Hepatocyte (in vitro differentiated cells): ENCODE results near the gene PRDM10. TPM values are rescaled to one million over a fixed set of nuclear protein-coding genes. Genes with fewer than 3 reads are reported as not detected.

Experiments
- DNase-seq: peaks from one replicate; pipeline ENCODE4 v3.0.0-alpha.2; 2016; ENCODE audit warnings: low spot score
- H2AFZ ChIP-seq: fragments of 200-600 bp; sonication (generic); 2 replicates; pipeline ENCODE4 v1.6.0; 2016; ENCODE audit warnings: antibody characterized with exemption, mild to moderate bottlenecking
- H3K27ac ChIP-seq: fragments of 200-600 bp; sonication (generic); 2 replicates; pipeline ENCODE4 v1.5.1; 2016; ENCODE audit warnings: mild to moderate bottlenecking
- H3K27me3 ChIP-seq: fragments of 200-600 bp; sonication (generic); 2 replicates; pipeline ENCODE4 v1.6.1; 2016
- H3K36me3 ChIP-seq: fragments of 200-600 bp; sonication (generic); replicated peaks from 2 replicates; pipeline ENCODE4 v1.5.1; 2016; ENCODE audit warnings: low read depth; ENCODE audit not compliant: insufficient read depth
- H3K4me1 ChIP-seq: fragments of 200-600 bp; sonication (generic); 2 replicates; pipeline ENCODE4 v1.5.1; 2016; ENCODE audit warnings: mild to moderate bottlenecking, moderate library complexity; ENCODE audit not compliant: insufficient read depth
- H3K4me2 ChIP-seq: fragments of 200-600 bp; sonication (generic); 2 replicates; pipeline ENCODE4 v1.6.0; 2016
- H3K4me3 ChIP-seq: fragments of 200-600 bp; sonication (generic); 2 replicates; pipeline ENCODE4 v1.5.1; 2016; ENCODE audit warnings: mild to moderate bottlenecking
- H3K79me2 ChIP-seq: fragments of 200-600 bp; sonication (generic); 2 replicates; pipeline ENCODE4 v1.6.0; 2017; ENCODE audit warnings: mild to moderate bottlenecking
- H3K9me2 ChIP-seq: fragments of 200-600 bp; sonication (generic); replicated peaks from 2 replicates; pipeline ENCODE4 v1.6.0; 2017; ENCODE audit warnings: mild to moderate bottlenecking; ENCODE audit not compliant: insufficient read depth
- H3K9me3 ChIP-seq: fragments of 200-600 bp; sonication (generic); 2 replicates; pipeline ENCODE4 v1.5.1; 2016; ENCODE audit warnings: low read depth, mild to moderate bottlenecking
- H4K20me1 ChIP-seq: fragments of 200-600 bp; sonication (generic); 2 replicates; pipeline ENCODE4 v1.6.0; 2016; ENCODE audit warnings: mild to moderate bottlenecking; ENCODE audit not compliant: insufficient read depth, poor library complexity, severe bottlenecking
- CTCF ChIP-seq: fragments of 200-600 bp; sonication (generic); IDR thresholded peaks from 2 replicates; pipeline ENCODE4 v1.5.1; 2016; ENCODE audit warnings: antibody characterized with exemption, mild to moderate bottlenecking; ENCODE audit not compliant: poor library complexity
- EZH2 ChIP-seq: fragments of 200-600 bp; sonication (generic); IDR thresholded peaks from 2 replicates; pipeline ENCODE4 v1.6.1; 2016; ENCODE audit warnings: antibody characterized with exemption, mild to moderate bottlenecking, borderline replicate concordance
- EZH2phosphoT487 ChIP-seq: fragments of 200-600 bp; sonication (generic); IDR thresholded peaks from one replicate; pipeline ENCODE4 v1.6.1; 2018; ENCODE audit warnings: antibody characterized with exemption, mild to moderate bottlenecking, low read depth, moderate library complexity; ENCODE audit not compliant: unreplicated experiment, severe bottlenecking
- WGBS: methylation state at CpG from one replicate; pipeline ENCODE4 v1.1.6; 2016; ENCODE audit warnings: low lambda C conversion rate; ENCODE audit errors: missing lambda C conversion rate; 5-methylcytosine and 5-hydroxymethylcytosine counted together
- polyA plus RNA-seq: library from polyadenylated mRNA; unstranded; fragments of >200 nt; fragmentation: Nextera tagmentation; extraction: Ambion mirVana; gene quantifications from 2 replicates; pipeline ENCODE4 v1.2.1, GENCODE V29; 2016
- total RNA-seq: library from RNA; depleted of rRNA; stranded (reverse); fragments of >200 nt; gene quantifications from 2 replicates; pipeline ENCODE4 v1.2.3, GENCODE V29; 2014

The PRDM10 gene
- total and polyA plus RNA-seq, 2 experiments from 2014 or later, result 3.8 to 7.1 TPM

- TF ChIP-seq EZH2 (no peak), EZH2phosphoT487 (no peak), CTCF (no peak)
- no peaks in the 10 kb centered on the region for H3K4me1 ChIP-seq
- 82% methylated on average over 6 of the region's 6 CpGs for WGBS
- H4K20me1 ChIP-seq, result no peaks in the 10 kb centered on the region
- H3K9me3 ChIP-seq, result no peaks in the 10 kb centered on the region
- no peaks in the 10 kb centered on the region for H3K36me3 ChIP-seq
- no peaks in the 10 kb centered on the region for H3K27me3 ChIP-seq
- H3K4me2 ChIP-seq, result no peak overlapping the region
- no peak overlapping the region for H3K27ac ChIP-seq
- no peaks in the 10 kb centered on the region for H3K79me2 ChIP-seq
- DNase-seq, result peak; percentile 41
- H2AFZ ChIP-seq, result no peak overlapping the region
- no peaks in the 10 kb centered on the region for H3K9me2 ChIP-seq
- no peak overlapping the region for H3K4me3 ChIP-seq
These were observed 72.3 kb downstream of the PRDM10 start for GRCh38 chr11:129930296-129930695.

- Histone ChIP-seq H3K4me2 (no peak overlapping the region), H3K9me2 (no peaks in the 10 kb centered on the region), H3K4me1 (no peaks in the 10 kb centered on the region), H3K27me3 (no peaks in the 10 kb centered on the region), H3K9me3 (no peaks in the 10 kb centered on the region), H3K4me3 (no peak overlapping the region), H3K36me3 (no peaks in the 10 kb centered on the region), H2AFZ (no peak overlapping the region), H4K20me1 (no peaks in the 10 kb centered on the region), H3K79me2 (no peaks in the 10 kb centered on the region), H3K27ac (no peak overlapping the region)
- no peak for DNase-seq
- TF ChIP-seq CTCF (no peak), EZH2phosphoT487 (no peak), EZH2 (no peak)
- WGBS, result 95% methylated on average over 2 of the region's 2 CpGs
These were observed 72.9 kb downstream of the PRDM10 start for GRCh38 chr11:129929721-129930120.

- Histone ChIP-seq H3K27me3 (no peaks in the 10 kb centered on the region), H3K4me1 (no peaks in the 10 kb centered on the region), H3K9me3 (no peaks in the 10 kb centered on the region), H3K4me2 (no peak overlapping the region), H3K9me2 (no peaks in the 10 kb centered on the region), H3K79me2 (no peaks in the 10 kb centered on the region), H3K4me3 (no peak overlapping the region), H2AFZ (no peak overlapping the region), H4K20me1 (no peaks in the 10 kb centered on the region), H3K27ac (no peak overlapping the region), H3K36me3 (no peaks in the 10 kb centered on the region)
- WGBS, result 93% methylated on average over 3 of the region's 3 CpGs
- no peak for TF ChIP-seq CTCF
- no peak for DNase-seq
These were observed 73.5 kb downstream of the PRDM10 start for GRCh38 chr11:129928923-129929692.

GRCh38 chr11:129922674-129923073 lies 80.0 kb downstream of the PRDM10 start:
- Histone ChIP-seq H3K9me3 (no peaks in the 10 kb centered on the region), H3K9me2 (no peaks in the 10 kb centered on the region), H2AFZ (no peak overlapping the region), H3K36me3 (no peaks in the 10 kb centered on the region), H3K79me2 (no peaks in the 10 kb centered on the region), H3K27me3 (no peaks in the 10 kb centered on the region), H4K20me1 (no peaks in the 10 kb centered on the region), H3K27ac (no peak overlapping the region), H3K4me3 (no peak overlapping the region), H3K4me2 (no peak overlapping the region), H3K4me1 (no peaks in the 10 kb centered on the region)
- TF ChIP-seq EZH2phosphoT487, result no peak
- TF ChIP-seq CTCF, result no peak
- no peak for TF ChIP-seq EZH2
- 92% methylated on average over 5 of the region's 5 CpGs for WGBS
- DNase-seq, result no peak
